ENCODE results near the gene GIMAP5.
"Not testable (repeated sequence)": the region's sequence is repeated elsewhere in the genome, so short reads cannot be mapped to it uniquely, and the experiment has no call there.

- TF ChIP-seq CTCF (IDR thresholded peaks at IDR 0.05 in 2 of 3, conservative IDR thresholded peaks at IDR 0.05 in 1 of 3; ENCODE audit: control insufficient read depth in 2 of 3, extremely low read depth in 1 of 3, insufficient read depth in 1 of 3, low read depth in 3 of 3, low read length in 3 of 3); PKNOX1 (IDR thresholded peaks at IDR 0.05); DPF2 (IDR thresholded peaks at IDR 0.05); POLR2A (IDR thresholded peaks at IDR 0.05; ENCODE audit: low read depth, low read length): not testable (repeated sequence)
- TF ChIP-seq, protein P1, sequence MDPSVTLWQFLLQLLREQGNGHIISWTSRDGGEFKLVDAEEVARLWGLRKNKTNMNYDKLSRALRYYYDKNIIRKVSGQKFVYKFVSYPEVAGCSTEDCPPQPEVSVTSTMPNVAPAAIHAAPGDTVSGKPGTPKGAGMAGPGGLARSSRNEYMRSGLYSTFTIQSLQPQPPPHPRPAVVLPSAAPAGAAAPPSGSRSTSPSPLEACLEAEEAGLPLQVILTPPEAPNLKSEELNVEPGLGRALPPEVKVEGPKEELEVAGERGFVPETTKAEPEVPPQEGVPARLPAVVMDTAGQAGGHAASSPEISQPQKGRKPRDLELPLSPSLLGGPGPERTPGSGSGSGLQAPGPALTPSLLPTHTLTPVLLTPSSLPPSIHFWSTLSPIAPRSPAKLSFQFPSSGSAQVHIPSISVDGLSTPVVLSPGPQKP (IDR thresholded peaks at IDR 0.05; ENCODE audit: low read depth, low read length): not testable (repeated sequence)
- TF ChIP-seq, protein P2, sequence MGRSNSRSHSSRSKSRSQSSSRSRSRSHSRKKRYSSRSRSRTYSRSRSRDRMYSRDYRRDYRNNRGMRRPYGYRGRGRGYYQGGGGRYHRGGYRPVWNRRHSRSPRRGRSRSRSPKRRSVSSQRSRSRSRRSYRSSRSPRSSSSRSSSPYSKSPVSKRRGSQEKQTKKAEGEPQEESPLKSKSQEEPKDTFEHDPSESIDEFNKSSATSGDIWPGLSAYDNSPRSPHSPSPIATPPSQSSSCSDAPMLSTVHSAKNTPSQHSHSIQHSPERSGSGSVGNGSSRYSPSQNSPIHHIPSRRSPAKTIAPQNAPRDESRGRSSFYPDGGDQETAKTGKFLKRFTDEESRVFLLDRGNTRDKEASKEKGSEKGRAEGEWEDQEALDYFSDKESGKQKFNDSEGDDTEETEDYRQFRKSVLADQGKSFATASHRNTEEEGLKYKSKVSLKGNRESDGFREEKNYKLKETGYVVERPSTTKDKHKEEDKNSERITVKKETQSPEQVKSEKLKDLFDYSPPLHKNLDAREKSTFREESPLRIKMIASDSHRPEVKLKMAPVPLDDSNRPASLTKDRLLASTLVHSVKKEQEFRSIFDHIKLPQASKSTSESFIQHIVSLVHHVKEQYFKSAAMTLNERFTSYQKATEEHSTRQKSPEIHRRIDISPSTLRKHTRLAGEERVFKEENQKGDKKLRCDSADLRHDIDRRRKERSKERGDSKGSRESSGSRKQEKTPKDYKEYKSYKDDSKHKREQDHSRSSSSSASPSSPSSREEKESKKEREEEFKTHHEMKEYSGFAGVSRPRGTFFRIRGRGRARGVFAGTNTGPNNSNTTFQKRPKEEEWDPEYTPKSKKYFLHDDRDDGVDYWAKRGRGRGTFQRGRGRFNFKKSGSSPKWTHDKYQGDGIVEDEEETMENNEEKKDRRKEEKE (IDR thresholded peaks at IDR 0.05): not testable (repeated sequence)
Observed at GRCh38 chr7:150774131-150774530, 36.9 kb downstream of the GIMAP5 start.
